ENCODE data around the gene UVRAG. TPM values are rescaled to one million over a fixed set of nuclear protein-coding genes. Genes with fewer than 3 reads are reported as not detected.

UVRAG gene
- total RNA-seq, 1 donor from 2014 or later, result 45.2 TPM

- no peak for DNase-seq (ENCODE audit: low spot score in 2 of 2)
- no peak for TF ChIP-seq CTCF (IDR thresholded peaks at IDR 0.05)
- no peaks in the 10 kb centered on the region for H3K27me3 ChIP-seq
- intact Hi-C loops (cut with DNase I), result no loop called here
- no peaks in the 10 kb centered on the region for H3K36me3 ChIP-seq
- H3K9me3 ChIP-seq, result no peaks in the 10 kb centered on the region
- H3K27ac ChIP-seq, result no peak overlapping the region
- no peaks in the 10 kb centered on the region for H3K4me1 ChIP-seq
- no peak overlapping the region for H3K4me3 ChIP-seq
These were observed 361.5 kb downstream of the UVRAG start for GRCh38 chr11:76176463-76176862.

GRCh38 chr11:76177250-76177686 is 362.3 kb downstream of the UVRAG start:
- no peak overlapping the region for H3K27ac ChIP-seq
- H3K4me1 ChIP-seq, result no peaks in the 10 kb centered on the region
- no peaks in the 10 kb centered on the region for H3K9me3 ChIP-seq
- DNase-seq (ENCODE audit: low spot score in 2 of 2), result no peak
- H3K4me3 ChIP-seq, result no peak overlapping the region
- no peaks in the 10 kb centered on the region for H3K27me3 ChIP-seq
- no peak for TF ChIP-seq CTCF (IDR thresholded peaks at IDR 0.05)
- H3K36me3 ChIP-seq, result no peaks in the 10 kb centered on the region
- intact Hi-C loops (cut with DNase I), result no loop called here

GRCh38 chr11:76179147-76179546 is 364.1 kb downstream of the UVRAG start:
- intact Hi-C loops (cut with DNase I), result no loop called here
- Histone ChIP-seq H3K9me3 (no peaks in the 10 kb centered on the region), H3K36me3 (no peaks in the 10 kb centered on the region), H3K27ac (no peak overlapping the region), H3K27me3 (no peaks in the 10 kb centered on the region), H3K4me1 (no peaks in the 10 kb centered on the region), H3K4me3 (no peak overlapping the region)
- no peak for DNase-seq (ENCODE audit: low spot score in 2 of 2)
- no peak for TF ChIP-seq CTCF (IDR thresholded peaks at IDR 0.05)

- intact Hi-C loops (cut with DNase I), result no loop called here
- H3K9me3 ChIP-seq, result no peaks in the 10 kb centered on the region
- DNase-seq (ENCODE audit: low spot score in 2 of 2), result no peak
- H3K27me3 ChIP-seq, result no peaks in the 10 kb centered on the region
- H3K36me3 ChIP-seq, result no peaks in the 10 kb centered on the region
- H3K4me3 ChIP-seq, result no peak overlapping the region
- no peak overlapping the region for H3K27ac ChIP-seq
- no peaks in the 10 kb centered on the region for H3K4me1 ChIP-seq
- no peak for TF ChIP-seq CTCF (IDR thresholded peaks at IDR 0.05)
These were observed 366.4 kb downstream of the UVRAG start for GRCh38 chr11:76181371-76181770.

- H3K36me3 ChIP-seq, result no peaks in the 10 kb centered on the region
- no peak for DNase-seq (ENCODE audit: low spot score in 2 of 2)
- no peaks in the 10 kb centered on the region for H3K27me3 ChIP-seq
- no peak overlapping the region for H3K27ac ChIP-seq
- intact Hi-C loops (cut with DNase I), result no loop called here
- TF ChIP-seq CTCF (IDR thresholded peaks at IDR 0.05), result no peak
- H3K4me1 ChIP-seq, result no peaks in the 10 kb centered on the region
- no peak overlapping the region for H3K4me3 ChIP-seq
- H3K9me3 ChIP-seq, result no peaks in the 10 kb centered on the region
These were observed 369.6 kb downstream of the UVRAG start for GRCh38 chr11:76184551-76184993.

- H3K36me3 ChIP-seq, result no peaks in the 10 kb centered on the region
- TF ChIP-seq CTCF (IDR thresholded peaks at IDR 0.05), result no peak
- no peak for DNase-seq (ENCODE audit: low spot score in 2 of 2)
- H3K4me1 ChIP-seq, result no peaks in the 10 kb centered on the region
- H3K27me3 ChIP-seq, result no peaks in the 10 kb centered on the region
- intact Hi-C loops (cut with DNase I), result no loop called here
- no peaks in the 10 kb centered on the region for H3K9me3 ChIP-seq
- H3K4me3 ChIP-seq, result no peak overlapping the region
- peak overlapping the region in 1 of 2 donors; percentile 28 for H3K27ac ChIP-seq
These were observed 370.5 kb downstream of the UVRAG start for GRCh38 chr11:76185511-76185910.

All from ascending aorta (tissue), 2 donors.